GM12891 (cell line): ENCODE results near the gene KDM2B.

Experiments used
- POLR2A ChIP-seq: IDR thresholded peaks from 2 replicates; pipeline ENCODE4 v1.6.1; 2011; ENCODE audit warnings: low read depth, low read length, control low read depth
- POLR2AphosphoS5 ChIP-seq: IDR thresholded peaks from 2 replicates; pipeline ENCODE4 v1.6.1; 2011; ENCODE audit warnings: low read depth, low read length, control low read depth

- no peak for TF ChIP-seq POLR2A
- TF ChIP-seq POLR2AphosphoS5: no peak
Measured at GRCh38 chr12:121514184-121514742, 66.6 kb downstream of the KDM2B start.
